Activated naive CD4-positive, alpha-beta T cell treated with anti-CD3 and anti-CD28 coated beads, Interleukin-2, amount 10 ng/mL, durations not matched to agents 7 days and 5 days (primary cell): ENCODE results near the gene PCDHGA7.

Experiments
- CTCF ChIA-PET: fragments of 350-600 bp; sonication (Branson Sonifier 250); formaldehyde crosslinking; loops from one replicate; lab custom pipeline; 2021; ENCODE audit warnings: antibody characterized with exemption; lab: Charles Lee
- DNase-seq: peaks from one replicate; pipeline ENCODE4 v3.0.0-alpha.2; 2020
- H3K27ac Mint-ChIP-seq: one replicate; pipeline ENCODE4 v1.8.0; 2021; ENCODE audit warnings: mild to moderate bottlenecking, moderate library complexity, mixed read lengths
- H3K27me3 Mint-ChIP-seq: one replicate; pipeline ENCODE4 v1.8.0; 2021; ENCODE audit warnings: mild to moderate bottlenecking, mixed read lengths
- H3K36me3 Mint-ChIP-seq: one replicate; pipeline ENCODE4 v1.8.0; 2021; ENCODE audit warnings: mixed read lengths
- H3K4me1 Mint-ChIP-seq: one replicate; pipeline ENCODE4 v1.8.0; 2021; ENCODE audit warnings: mixed read lengths
- H3K4me3 Mint-ChIP-seq: one replicate; pipeline ENCODE4 v1.8.0; 2021; ENCODE audit warnings: mild to moderate bottlenecking, moderate library complexity, mixed read lengths
- H3K9me3 Mint-ChIP-seq: one replicate; pipeline ENCODE4 v1.8.0; 2021; ENCODE audit warnings: mixed read lengths

Gene PCDHGA7

GRCh38 chr5:141355641-141356040, 26.9 kb upstream of the PCDHGA7 start:
- Mint-ChIP-seq H3K9me3 (peaks cover 29% of the 10 kb centered on the region), H3K4me1 (no peaks in the 10 kb centered on the region), H3K27me3 (peaks cover 49% of the 10 kb centered on the region), H3K27ac (no peak overlapping the region), H3K36me3 (peaks cover 6% of the 10 kb centered on the region), H3K4me3 (no peak overlapping the region)
- no peak for DNase-seq
- CTCF ChIA-PET, result interaction anchor here (0.9 to 1.5 kb wide), 10 partner anchors 9 to 208 kb away, joined by 3 to 5 read pairs (median 3); partner anchors contain the start of genes PCDHGA3 and PCDHGA6

- H3K4me1 Mint-ChIP-seq, result no peaks in the 10 kb centered on the region
- DNase-seq, result no peak
- H3K36me3 Mint-ChIP-seq, result peaks cover 8% of the 10 kb centered on the region
- no peak overlapping the region for H3K4me3 Mint-ChIP-seq
- CTCF ChIA-PET, result interaction anchor here (0.9 to 1.3 kb wide), 7 partner anchors 9 to 208 kb away, joined by 3 to 5 read pairs (median 3); partner anchors contain the start of genes PCDHGA3 and PCDHGA6
- H3K9me3 Mint-ChIP-seq, result peaks cover 30% of the 10 kb centered on the region
- no peak overlapping the region for H3K27ac Mint-ChIP-seq
- H3K27me3 Mint-ChIP-seq, result peaks cover 50% of the 10 kb centered on the region
Measured at GRCh38 chr5:141356133-141356532, 26.4 kb upstream of the PCDHGA7 start.

- H3K27me3 Mint-ChIP-seq, result peaks cover 52% of the 10 kb centered on the region
- peaks cover 8% of the 10 kb centered on the region for H3K36me3 Mint-ChIP-seq
- H3K27ac Mint-ChIP-seq, result no peak overlapping the region
- peaks cover 33% of the 10 kb centered on the region for H3K9me3 Mint-ChIP-seq
- no peak for DNase-seq
- no peak overlapping the region for H3K4me3 Mint-ChIP-seq
- H3K4me1 Mint-ChIP-seq, result no peaks in the 10 kb centered on the region
- CTCF ChIA-PET, result no interaction called here
Measured at GRCh38 chr5:141356950-141357349, 25.6 kb upstream of the PCDHGA7 start.

GRCh38 chr5:141359790-141360426, 22.6 kb upstream of the PCDHGA7 start, which contains the start of gene PCDHGB2:
Gene PCDHGB2, plus strand, starts transcription at chr5:141359994. Its CDS starts 142 bp downstream, at chr5:141360136.
- peaks cover 38% of the 10 kb centered on the region for H3K9me3 Mint-ChIP-seq
- DNase-seq, result no peak
- CTCF ChIA-PET, result interaction anchor here (0.7 to 1.1 kb wide), 5 partner anchors 10 to 204 kb away, joined by 3 to 6 read pairs (median 4); partner anchors contain the start of genes PCDHGA11, PCDHGA3 and PCDHGB3

GRCh38 chr5:141360685-141361084, 21.9 kb upstream of the PCDHGA7 start:
- peaks cover 63% of the 10 kb centered on the region for H3K27me3 Mint-ChIP-seq
- H3K4me1 Mint-ChIP-seq, result no peaks in the 10 kb centered on the region
- CTCF ChIA-PET, result interaction anchor here (0.7 to 1.1 kb wide), 2 partner anchors 9 to 152 kb away, joined by 3 to 6 read pairs; partner anchors contain the start of gene PCDHGB3
- H3K36me3 Mint-ChIP-seq, result peaks cover 12% of the 10 kb centered on the region
- H3K27ac Mint-ChIP-seq, result peak overlapping the region; percentile 42
- no peak for DNase-seq
- H3K9me3 Mint-ChIP-seq, result peaks cover 41% of the 10 kb centered on the region
- H3K4me3 Mint-ChIP-seq, result peak overlapping the region; percentile 18

More at GRCh38 chr5:141359790-141360426, 22.6 kb upstream of the PCDHGA7 start, which contains the start of gene PCDHGB2:
- Mint-ChIP-seq H3K27me3 (peaks cover 63% of the 10 kb centered on the region), H3K36me3 (peaks cover 12% of the 10 kb centered on the region), H3K4me1 (no peaks in the 10 kb centered on the region), H3K4me3 (peak within 1 kb of the TSS; percentile 65), H3K27ac (peak within 1 kb of the TSS; percentile 33)

GRCh38 chr5:141362719-141363118, 19.8 kb upstream of the PCDHGA7 start:
- no peak overlapping the region for H3K4me3 Mint-ChIP-seq
- H3K36me3 Mint-ChIP-seq, result peaks cover 12% of the 10 kb centered on the region
- no peak overlapping the region for H3K27ac Mint-ChIP-seq
- DNase-seq, result no peak
- peaks cover 38% of the 10 kb centered on the region for H3K9me3 Mint-ChIP-seq
- peaks cover 63% of the 10 kb centered on the region for H3K27me3 Mint-ChIP-seq
- CTCF ChIA-PET, result interaction anchor here (1.5 kb wide), 1 partner anchor 44 kb away, joined by 4 read pairs; no protein-coding TSS in a partner anchor
- no peaks in the 10 kb centered on the region for H3K4me1 Mint-ChIP-seq

GRCh38 chr5:141363952-141364660, 18.4 kb upstream of the PCDHGA7 start, which contains the start of gene PCDHGA5:
Gene PCDHGA5, plus strand, starts transcription at chr5:141364162. Its CDS starts 169 bp downstream, at chr5:141364331.
- peaks cover 12% of the 10 kb centered on the region for H3K36me3 Mint-ChIP-seq
- peak within 1 kb of the TSS; percentile 24 for H3K27ac Mint-ChIP-seq
- no peaks in the 10 kb centered on the region for H3K4me1 Mint-ChIP-seq
- no peak within 1 kb of the TSS for H3K4me3 Mint-ChIP-seq
- H3K27me3 Mint-ChIP-seq, result peaks cover 67% of the 10 kb centered on the region
- no peak for DNase-seq
- peaks cover 38% of the 10 kb centered on the region for H3K9me3 Mint-ChIP-seq
- CTCF ChIA-PET, result interaction anchor here (0.7 to 1.5 kb wide), 4 partner anchors 16 to 57 kb away, joined by 3 to 4 read pairs (median 3); partner anchors contain the start of genes PCDHGA1 and PCDHGA11

- H3K27me3 Mint-ChIP-seq, result peaks cover 72% of the 10 kb centered on the region
- DNase-seq, result no peak
- H3K27ac Mint-ChIP-seq, result no peak overlapping the region
- H3K4me3 Mint-ChIP-seq, result no peak overlapping the region
- H3K36me3 Mint-ChIP-seq, result peaks cover 8% of the 10 kb centered on the region
- H3K9me3 Mint-ChIP-seq, result peaks cover 34% of the 10 kb centered on the region
- CTCF ChIA-PET, result no interaction called here
- peaks cover 2% of the 10 kb centered on the region for H3K4me1 Mint-ChIP-seq
Measured at GRCh38 chr5:141366016-141366896, 16.3 kb upstream of the PCDHGA7 start.

- H3K27ac Mint-ChIP-seq, result no peak within 1 kb of the TSS
- H3K27me3 Mint-ChIP-seq, result peaks cover 74% of the 10 kb centered on the region
- H3K4me3 Mint-ChIP-seq, result peak within 1 kb of the TSS; percentile 62
- H3K4me1 Mint-ChIP-seq, result peaks cover 4% of the 10 kb centered on the region
- CTCF ChIA-PET, result interaction anchor here (0.7 to 2.0 kb wide), 27 partner anchors 10 to 549 kb away, joined by 3 to 12 read pairs (median 3); partner anchors contain the start of genes PCDHA5, PCDHGA12, PCDHGB4 and PCDHGB5
- peaks cover 4% of the 10 kb centered on the region for H3K36me3 Mint-ChIP-seq
- H3K9me3 Mint-ChIP-seq, result peaks cover 31% of the 10 kb centered on the region
- peak; percentile 53 for DNase-seq
Measured at GRCh38 chr5:141369994-141370848, 12.3 kb upstream of the PCDHGA7 start, which contains the start of gene PCDHGB3. Gene PCDHGB3, plus strand, starts transcription at chr5:141370242. Its CDS starts 153 bp downstream, at chr5:141370395.

GRCh38 chr5:141371572-141372475, 10.7 kb upstream of the PCDHGA7 start:
- CTCF ChIA-PET, result interaction anchor here (1.3 to 1.6 kb wide), 2 partner anchors 52 to 58 kb away, joined by 3 read pairs; partner anchors contain the start of genes PCDHGA12 and TAF7
- Mint-ChIP-seq H3K27ac (no peak overlapping the region), H3K36me3 (peaks cover 4% of the 10 kb centered on the region), H3K27me3 (peaks cover 70% of the 10 kb centered on the region), H3K4me3 (no peak overlapping the region), H3K9me3 (peaks cover 27% of the 10 kb centered on the region), H3K4me1 (peaks cover 4% of the 10 kb centered on the region)
- no peak for DNase-seq

GRCh38 chr5:141373673-141374317, 8.7 kb upstream of the PCDHGA7 start, which contains the start of gene PCDHGA6:
Gene PCDHGA6, plus strand, starts transcription at chr5:141373891. Its CDS starts 193 bp downstream, at chr5:141374084.
- Mint-ChIP-seq H3K4me1 (peaks cover 4% of the 10 kb centered on the region), H3K27ac (no peak within 1 kb of the TSS), H3K4me3 (peak within 1 kb of the TSS; percentile 12), H3K9me3 (peaks cover 29% of the 10 kb centered on the region), H3K27me3 (peaks cover 67% of the 10 kb centered on the region), H3K36me3 (peaks cover 4% of the 10 kb centered on the region)
- DNase-seq, result no peak
- CTCF ChIA-PET, result interaction anchor here (1.0 to 1.7 kb wide), 6 partner anchors 17 to 140 kb away, joined by 3 to 6 read pairs (median 4); partner anchors contain the start of gene PCDHGA10
